NCI-H2196 treated with DMSO at 0.1 percent for 48 hours (cell line): ENCODE results near the gene TMEM178B.
A peak's percentile ranks its signal among the peaks of the same experiment; 100 is the strongest.

Source experiments
- DNase-seq: peaks from one replicate; lab custom pipeline; 2025; ENCODE audit not compliant: unreplicated experiment; lab: John Stamatoyannopoulos, UW

Gene TMEM178B

DNA sequence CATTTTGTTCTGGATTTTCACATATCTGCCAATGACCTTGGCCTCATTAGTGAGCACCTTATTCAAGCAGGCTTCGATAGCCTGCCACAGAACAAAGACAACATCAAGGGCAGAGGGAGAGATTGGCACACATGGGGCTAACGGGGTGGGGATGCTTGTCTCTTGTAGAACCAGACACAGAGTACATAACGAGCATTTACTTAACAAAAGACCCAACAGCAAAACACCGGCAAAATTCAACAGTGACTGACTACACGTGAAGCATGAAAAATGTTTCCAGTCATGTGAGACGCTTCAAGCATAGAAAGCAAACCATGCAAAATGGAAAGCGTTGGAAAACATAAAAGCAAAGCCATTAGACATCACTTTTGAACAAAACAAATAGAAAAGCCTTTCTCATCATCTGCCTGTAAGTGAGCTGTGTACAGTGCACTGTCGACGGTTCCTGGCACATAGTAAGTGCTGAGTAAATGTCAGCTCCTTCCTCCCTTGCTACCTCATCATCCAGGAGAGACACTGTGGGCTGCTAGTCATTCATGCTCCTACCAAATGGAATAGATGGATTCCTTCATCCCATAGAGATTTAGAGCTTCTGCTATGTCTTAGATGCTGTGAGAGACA is 342.9 kb downstream of the TMEM178B start:
- DNase-seq: peak; percentile 28

DNA sequence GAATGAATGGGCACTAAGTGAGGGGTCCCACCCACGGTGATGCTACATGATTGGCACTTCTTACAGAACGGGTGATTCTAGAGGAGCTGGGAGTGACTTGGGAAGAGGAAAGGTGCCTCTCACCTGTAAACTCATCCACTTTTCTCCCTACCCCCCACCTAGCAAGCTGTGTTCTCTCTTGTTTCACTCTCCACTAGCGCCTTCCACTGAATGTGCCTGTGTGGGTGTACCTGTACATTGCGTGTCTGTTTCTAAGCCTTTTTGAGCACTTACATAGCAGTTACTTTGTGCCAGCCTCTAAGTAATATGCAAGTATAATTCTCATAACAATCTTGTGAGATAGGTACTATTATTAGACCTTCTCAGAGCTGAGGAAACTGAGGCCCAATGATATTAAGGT is 343.6 kb downstream of the TMEM178B start:
- no peak for DNase-seq

DNA sequence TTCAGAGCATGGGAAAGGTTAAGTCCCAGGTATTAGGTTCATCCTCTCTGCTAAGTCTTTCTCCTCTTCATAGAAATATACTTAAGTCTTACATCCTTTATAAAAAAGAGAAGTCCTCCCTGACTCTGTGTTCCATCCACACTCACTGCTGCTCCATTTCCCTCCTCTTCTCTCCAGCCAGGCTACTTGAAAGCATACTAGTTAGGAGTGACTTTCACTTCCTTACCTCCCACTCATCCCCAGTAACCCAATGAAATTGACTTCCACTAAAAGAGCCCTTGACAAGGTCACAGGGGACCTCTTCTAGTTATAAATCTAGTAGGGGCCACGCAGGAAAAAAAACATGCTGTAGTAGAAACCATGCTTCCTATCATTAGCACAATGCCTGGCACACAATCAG is 344.2 kb downstream of the TMEM178B start:
- DNase-seq: no peak

DNA sequence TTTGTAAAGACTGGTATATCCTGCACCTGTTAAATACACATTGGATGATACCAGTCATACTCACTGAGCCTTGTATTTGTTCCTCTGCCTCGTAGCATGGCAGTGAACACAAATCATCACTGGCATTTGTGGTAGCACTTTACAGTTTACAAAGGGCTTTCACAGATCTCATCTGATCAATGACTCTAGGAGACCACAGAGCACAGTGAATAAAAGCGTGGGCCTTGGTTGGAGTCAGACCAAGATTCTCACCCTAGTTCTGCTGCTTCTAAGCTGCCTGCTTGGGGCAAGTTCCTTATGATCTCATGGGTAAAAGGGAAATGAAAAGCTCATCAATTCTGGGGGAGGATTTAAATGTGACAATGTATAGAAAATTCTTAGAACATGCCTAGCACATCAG is 347.4 kb downstream of the TMEM178B start:
- no peak for DNase-seq

DNA sequence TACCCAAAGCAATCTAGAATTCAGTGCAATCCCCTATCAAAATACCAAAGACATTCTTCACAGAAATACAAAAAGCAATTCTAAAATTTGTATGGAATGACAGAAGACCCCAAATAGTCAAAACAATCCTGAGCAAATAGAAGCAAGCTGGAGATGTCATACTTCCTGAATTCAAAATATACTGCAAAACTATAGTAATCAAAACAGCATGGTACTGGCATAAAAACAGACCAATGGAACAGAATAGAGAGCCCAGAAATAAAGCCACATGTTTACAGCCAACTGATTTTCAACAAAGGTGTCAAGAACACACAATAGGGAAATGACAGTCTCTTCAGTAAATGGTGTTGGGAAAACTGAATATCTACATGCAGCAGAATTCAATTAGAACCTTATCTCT is 353.3 kb downstream of the TMEM178B start:
- DNase-seq: no peak

DNA sequence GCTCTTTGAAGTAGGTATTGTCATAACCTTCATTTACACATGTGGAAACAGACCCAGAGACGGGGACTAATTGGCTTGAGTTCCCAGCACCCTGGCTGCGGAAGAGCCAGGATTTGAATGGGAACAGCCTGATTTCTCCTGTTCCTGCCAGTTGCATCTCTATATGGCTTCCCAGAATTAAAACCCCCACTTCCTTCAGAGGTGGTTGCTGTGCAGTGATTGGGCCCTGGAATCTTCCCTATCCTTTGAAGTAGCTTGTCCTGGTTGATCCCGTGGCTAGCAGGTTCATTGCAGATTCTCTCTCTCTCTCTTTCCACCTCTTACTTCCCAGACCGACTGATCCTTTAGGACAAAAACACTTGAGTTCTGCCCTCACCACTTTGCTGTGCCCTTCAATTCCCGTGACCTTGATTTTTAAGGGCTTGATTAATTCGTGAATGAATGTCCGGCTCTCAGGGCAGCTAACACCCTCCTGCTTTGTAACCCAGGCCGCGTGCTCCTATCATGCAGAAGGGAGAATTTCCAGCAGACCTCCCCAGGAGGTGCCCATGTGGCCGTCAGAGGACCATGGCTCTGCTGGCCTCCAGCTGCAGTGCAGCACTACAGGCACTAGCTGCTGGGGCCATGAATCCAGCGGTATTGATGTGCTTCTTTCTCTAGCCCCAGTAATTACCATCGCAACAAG is 356.7 kb downstream of the TMEM178B start:
- DNase-seq: no peak

DNA sequence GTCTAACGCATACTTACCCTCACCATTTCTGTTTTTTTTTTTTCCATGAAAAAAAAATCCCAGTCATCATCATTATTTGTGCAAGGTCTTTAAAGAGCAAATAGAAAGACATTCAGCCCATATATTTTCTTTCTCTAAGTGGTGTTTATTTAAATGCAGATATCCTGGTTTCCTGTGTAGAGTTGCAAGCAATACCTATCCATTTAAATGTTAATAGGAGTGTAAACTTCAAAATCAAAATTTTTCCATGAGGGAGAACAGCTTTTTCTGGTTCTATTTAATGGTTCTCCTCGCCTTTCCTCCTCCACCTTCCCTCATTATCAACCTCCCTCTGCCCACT is 357.2 kb downstream of the TMEM178B start:
- no peak for DNase-seq

DNA sequence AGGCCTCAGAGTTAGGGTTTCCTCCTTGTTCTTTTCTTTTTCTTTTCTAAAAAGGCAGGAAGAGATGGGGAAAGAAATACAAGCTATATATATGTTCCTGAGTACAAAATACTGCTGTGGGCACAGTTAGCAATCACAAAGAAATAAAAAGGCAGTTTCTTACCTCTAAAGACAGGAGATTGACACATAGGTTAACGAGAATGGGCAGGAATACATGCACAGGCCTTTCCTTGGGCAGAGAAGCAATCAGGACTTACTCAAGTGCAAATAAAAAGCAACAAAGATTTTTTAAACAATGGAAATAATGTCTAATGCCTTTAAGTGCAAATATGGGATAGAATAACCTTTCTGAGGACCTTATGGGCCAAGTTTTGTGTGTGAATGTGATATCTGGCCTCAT is 357.8 kb downstream of the TMEM178B start:
- DNase-seq: no peak

DNA sequence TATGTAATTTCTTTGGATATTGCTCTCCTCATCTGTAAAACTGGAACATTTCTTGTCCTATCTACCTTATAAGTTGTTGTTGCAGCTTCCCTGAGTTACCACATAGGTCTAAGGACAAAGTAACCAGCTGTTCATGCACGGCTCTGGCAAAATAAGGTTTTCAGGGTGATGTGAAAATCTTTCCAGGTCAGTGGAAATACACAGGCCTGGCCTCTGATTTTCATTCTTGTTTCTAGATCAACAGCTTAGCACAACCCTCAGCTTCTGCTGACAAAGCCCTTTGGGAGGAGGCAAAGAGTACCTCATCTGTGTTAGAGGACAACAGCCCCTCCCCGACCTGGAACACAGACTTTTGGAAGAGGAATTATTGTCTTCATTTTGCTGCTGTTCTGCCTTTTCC is 359.8 kb downstream of the TMEM178B start:
- no peak for DNase-seq

DNA sequence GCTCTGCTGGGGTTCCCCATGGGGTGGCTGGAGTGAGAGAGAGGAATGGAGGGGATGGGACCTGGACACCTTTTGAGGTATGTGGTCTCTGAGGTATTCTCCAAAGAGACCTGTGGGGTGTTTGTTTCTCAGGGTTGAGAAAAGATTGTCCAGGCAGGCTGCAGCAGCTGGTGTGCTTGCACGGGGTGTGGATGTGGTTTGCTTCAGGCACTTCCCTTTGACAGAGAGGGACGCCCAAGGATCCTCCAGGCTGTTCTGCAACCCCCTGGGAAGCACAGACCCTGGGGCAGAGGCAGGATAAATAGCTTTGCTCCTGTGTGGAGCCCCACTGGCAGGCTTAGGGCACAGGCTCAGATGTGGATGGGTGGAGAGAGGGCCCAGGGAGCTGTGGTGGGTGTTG is 362.3 kb downstream of the TMEM178B start:
- DNase-seq: no peak

DNA sequence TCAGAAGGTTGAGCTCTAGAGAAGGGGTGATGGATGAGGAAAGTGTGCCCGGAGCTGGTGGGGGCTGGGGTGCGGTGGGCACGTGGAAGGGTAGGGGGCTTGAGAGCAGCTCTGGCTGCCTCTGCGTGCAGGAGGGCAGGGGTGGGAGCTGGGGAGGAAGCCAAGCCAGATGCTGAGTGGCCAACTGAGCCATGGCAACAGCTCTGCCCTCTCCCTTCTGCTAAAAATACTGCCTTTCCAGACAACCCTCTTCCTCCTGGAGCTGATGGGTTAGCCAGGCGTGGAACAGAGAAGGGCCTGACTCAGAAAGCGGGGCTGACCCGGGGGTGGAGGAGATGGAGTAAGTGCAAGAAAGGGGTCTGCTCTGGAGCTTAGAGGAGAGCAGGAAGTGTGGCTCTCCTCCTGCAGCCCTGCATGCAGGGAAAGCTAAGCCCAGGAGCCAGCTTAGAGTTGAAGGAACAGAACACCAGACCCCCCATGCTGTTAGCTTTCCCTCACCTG is 362.8 kb downstream of the TMEM178B start:
- no peak for DNase-seq

DNA sequence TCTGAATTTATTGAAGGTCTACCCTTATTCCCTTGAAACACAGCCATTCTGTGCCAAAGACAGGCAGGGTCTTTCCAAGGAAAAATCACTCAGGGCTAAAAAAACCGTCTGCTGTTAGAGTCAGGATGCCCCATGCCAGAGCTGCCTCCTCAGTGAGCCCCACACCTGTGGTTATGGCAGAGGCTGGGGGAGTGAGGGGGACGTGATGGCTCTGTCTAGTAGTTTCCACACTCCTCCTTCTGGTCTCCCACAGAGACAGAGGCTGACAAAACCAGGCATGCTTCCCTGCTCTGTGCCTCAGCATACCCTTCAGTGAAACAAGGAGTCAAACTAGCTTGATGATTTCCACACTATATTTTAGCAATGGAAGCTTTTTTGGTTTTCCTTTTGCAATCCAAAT is 365.3 kb downstream of the TMEM178B start:
- DNase-seq: no peak

DNA sequence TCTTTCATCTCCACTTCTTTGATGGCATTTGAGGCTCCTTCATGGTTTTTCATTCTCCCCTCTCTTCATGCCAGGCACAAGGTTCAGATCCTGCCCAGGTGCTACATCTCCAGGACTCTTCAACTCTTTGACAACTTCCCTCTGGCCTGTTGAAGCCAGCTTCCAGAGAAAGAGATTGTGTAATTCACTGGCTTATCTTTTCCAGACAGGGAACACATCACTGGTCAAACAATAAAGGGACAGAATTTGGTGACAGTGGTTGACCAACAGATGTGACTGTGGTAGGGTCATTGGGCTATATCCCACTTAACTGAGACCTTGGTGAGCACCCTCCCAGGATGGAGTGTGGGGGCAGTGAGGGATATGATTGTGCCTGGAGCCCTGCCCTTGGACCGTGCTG is 365.9 kb downstream of the TMEM178B start:
- DNase-seq: no peak

DNA sequence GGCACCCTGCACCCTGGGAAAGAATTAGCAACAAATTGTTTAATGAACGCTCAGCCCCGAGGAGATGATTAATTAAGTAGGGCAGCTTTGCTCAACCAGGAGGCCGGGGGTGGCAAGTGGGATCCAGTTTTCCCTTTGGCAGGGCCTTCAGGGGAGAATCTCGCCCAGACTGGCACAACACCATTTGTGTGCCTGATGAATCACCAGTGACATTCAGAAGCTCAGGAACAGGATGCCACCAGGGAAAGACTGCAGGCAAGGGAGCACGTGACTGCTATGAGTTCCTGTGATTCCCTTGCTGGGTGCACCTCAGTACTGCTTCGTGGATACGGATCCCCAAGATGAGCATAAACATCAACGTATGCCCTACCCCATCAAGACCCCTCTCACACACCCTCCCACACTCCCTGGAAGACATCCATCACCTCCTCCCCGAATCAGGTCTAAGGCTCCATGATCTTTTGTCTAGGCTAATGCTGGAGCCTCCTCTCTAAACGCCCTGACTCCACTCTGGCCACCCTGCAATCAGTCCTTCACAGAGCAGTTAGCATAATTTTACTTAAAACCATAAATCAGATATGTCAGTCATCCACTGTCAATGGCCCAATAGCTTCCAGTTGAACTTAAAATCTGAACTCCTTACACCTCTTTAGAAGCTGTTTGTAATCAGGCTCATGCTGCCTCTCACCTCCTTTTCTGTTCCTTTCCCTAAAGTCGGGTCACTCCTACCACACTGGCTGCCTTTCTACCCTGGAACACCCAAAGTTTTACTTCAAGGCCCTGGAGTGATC is 368.2 kb downstream of the TMEM178B start:
- DNase-seq: no peak

DNA sequence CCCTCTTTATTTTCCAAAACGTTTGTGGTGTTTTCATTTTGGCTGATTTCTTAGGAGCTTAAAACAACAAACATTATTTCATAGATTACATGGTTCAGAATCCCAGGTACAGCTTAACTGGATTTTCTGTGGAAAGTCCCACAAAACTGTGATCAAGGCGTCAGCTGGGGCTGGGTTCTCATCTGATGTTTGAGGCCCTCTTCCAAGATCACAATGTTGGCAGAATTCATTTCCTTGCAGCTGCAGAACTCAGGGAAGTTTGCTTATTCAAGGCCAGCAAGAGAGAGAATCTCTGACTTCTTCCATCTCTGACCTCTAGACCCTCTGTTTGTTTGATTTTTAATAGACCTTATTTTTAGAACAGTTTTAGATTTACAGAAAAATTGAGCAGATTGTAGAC is 368.9 kb downstream of the TMEM178B start:
- DNase-seq: no peak

DNA sequence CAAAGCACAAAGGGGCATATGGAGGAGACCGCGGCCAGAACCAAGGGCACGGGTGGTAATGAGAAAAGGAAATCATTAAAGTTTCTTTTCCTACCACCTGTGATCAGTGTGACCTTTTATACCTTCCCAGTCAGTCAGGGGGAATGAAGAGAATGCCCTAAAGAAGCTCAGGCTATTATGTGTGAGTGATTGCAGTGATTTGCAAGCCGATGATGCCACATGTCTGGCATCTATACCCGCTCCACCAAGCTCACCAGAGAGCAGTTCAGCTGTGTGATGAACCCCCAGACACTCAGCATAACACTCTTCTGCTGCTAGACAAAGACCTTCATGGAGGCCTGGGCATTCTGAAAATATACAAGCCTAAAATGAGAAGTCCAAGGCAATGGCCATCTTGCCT is 371.1 kb downstream of the TMEM178B start:
- DNase-seq: no peak

DNA sequence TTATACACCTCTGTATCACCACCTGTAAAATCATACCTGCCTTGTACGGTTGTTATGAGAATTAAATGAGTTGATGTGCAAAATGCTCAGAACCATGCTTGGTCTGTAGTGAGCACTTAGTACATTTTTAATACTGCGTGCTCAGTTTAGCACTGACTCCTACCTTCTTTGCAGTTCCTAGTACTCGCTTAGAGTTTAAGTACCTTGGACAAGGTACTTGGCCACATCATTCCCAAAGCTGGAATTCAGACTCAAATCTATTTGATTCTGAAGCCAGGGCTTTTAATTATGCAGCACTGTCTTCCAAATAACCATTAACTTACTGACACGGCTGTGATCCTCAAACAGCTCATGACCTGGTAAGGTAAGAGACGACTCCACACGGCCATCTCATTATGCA is 377.4 kb downstream of the TMEM178B start:
- no peak for DNase-seq

DNA sequence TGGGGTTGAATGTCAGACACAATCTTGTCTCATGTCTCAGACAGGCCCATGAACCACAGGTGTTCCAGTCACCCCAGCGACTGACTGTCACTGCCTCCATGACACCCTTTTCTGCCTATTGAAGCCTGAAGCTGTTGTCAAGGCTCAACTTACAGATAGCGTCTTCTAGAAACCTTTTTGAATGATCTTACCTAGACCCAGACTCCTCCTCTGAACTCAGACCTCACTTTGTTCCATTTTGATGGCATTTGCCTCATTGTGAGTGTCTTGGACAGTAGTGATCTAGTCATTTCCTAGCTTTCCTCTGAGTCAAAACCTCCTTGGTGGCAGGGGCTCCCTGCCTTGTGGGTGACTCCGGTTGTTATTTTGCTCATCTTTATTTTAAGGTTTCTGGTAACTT is 379.0 kb downstream of the TMEM178B start:
- DNase-seq: no peak

DNA sequence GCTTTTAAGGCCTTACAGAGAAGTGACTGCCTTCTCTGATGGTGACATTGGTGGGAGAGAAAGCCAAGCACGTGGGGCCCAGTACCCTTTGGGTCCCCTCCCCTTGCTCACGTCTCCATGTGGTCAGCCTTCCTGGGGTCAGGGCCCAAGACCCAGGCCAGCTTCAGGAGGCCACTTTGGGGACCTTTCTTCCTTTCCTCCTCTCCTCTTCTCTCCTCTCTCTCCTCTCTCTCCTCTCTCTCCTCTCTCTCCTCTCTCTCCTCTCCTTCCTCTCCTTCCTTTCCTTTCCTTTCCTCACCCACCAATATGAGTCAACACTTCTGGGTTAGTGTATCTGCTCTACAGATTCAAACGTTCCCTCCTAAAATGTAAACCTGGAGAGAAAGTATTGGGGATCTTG is 380.5 kb downstream of the TMEM178B start:
- no peak for DNase-seq

DNA sequence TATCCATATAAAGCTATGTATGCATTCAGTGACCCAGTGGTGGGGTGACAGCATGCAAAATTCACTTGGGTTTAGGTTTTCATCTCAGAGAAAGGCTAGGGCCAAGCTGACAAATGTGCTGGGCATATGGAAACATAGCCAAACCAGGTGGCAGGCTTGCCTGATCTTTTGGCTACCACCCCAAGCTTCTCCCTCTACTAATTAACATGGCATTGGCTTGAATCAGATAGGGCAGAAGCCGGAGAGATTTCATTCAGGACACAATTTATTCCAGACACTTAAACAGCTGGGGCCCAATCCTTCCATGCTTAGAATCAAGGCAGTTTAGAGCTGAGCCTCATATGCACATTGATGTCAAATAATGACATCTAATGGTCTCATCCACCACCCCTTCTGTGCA is 381.9 kb downstream of the TMEM178B start:
- no peak for DNase-seq

DNA sequence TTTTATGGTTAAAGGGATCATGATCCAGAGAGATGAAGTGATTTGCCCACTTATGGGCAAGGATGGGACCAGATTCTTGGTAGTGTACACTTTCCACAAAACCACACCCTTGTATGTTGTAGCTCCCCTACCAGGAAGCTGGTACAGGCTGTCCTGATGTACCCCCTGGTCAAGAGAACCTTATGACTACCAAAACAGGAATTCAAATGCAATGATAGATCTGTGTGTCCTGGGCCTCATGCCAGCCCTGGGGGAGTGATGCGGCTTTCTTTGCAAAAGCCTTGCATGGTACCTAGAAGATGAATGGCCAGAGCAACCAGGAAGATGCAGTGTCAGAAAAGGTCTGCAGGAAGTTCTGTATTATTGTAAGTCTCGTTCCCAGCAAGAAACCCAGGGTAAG is 382.4 kb downstream of the TMEM178B start:
- DNase-seq: no peak

DNA sequence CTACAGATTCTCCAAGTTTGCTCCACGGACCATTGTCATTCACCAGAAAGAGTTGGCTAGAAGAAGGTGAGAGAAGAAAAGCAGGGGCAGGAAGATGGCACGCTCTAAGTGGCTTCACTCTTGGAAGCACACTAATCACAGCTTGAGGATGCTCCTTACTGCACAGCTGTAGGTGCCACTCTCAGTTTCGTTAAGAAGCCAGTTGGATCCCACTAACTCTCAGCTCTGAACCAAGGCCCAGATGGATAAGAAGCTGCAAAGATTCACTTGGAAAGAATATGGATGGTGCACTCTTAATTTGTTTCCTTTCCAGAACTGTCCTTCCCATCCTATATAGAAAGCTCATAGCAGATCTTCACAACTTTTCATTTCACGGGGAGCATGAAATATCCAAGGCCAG is 382.8 kb downstream of the TMEM178B start:
- DNase-seq: no peak
